Stimulated activated CD4-positive, alpha-beta T cell treated with anti-CD3 and anti-CD28 coated beads, TNF-alpha, amount 100 ng/mL, for 4 hours (primary cell): ENCODE results near the gene HDAC4.

Experiments
- DNase-seq, 3 experiments: peaks; one replicate each; pipeline ENCODE4 v3.0.0-alpha.2; 2020; ENCODE audit warnings: low read depth in 3 of 3

Gene HDAC4

GRCh38 chr2:239124152-239124899, 276.5 kb downstream of the HDAC4 start:
- DNase-seq = no peak

GRCh38 chr2:239122421-239123110, 278.3 kb downstream of the HDAC4 start:
- no peak for DNase-seq

DNA sequence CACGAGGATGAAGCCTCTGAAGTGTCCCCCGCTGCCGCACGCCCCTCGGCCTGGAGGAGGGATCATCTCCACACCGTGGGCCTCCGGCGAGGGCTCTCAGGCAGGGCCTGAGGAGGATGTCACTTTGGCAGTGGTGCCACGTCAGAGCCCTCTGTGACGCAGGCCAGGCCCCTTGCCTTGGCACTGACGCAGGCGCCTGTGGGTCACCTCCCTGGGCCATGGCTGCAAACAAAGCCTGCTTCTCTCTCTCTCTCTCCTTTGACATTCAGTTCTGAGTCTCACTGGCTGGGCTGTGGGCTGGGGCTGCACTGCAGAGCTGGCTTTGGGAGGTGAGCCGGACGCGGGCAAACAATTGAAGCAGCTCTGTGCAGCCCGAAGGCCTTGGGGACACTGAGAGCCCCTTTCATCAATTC, 279.2 kb downstream of the HDAC4 start:
- DNase-seq = no peak

DNA sequence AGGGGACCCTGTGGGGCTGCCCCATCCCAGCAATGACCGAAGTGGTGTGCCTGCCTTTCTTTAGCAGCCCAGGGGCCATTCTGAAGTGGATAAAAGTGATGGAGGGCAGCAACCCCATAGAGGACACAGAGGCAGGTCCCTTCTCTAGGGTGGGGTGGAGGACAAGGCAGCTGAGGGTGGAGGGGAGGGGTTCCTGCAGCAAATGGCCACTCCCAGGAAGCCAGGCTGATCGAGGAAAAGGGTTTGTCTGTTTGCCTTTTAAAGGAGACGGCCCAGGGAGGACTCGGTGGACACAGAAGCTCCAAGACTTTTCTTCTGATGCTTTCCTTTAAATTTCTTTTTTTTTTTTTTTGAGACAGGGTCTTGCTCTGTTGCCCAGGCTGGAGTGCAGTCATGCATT, 280.2 kb downstream of the HDAC4 start:
- DNase-seq = no peak

- no peak for DNase-seq
Observed at GRCh38 chr2:239119346-239120126, 281.3 kb downstream of the HDAC4 start.

GRCh38 chr2:239118675-239119211, 282.1 kb downstream of the HDAC4 start:
- no peak for DNase-seq

DNA sequence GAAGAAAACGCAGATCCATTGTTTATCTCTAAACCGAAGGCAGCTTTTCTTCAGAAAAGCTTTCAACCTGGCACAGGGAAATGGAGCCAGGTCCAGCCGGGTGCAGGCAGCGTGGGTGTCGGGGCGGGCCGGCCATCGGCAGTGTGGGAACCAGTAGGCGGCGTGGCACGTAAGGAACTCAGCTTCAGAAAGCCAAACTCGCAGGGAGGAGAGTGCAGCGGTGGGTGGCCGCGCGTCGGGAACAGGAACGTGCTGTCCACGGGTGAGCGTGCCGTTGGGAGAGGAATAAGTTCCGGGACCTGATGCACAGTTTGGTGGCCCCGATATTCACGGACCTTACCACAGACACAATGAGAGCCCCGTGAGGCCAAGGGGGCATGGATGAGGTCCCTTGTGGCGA, 282.6 kb downstream of the HDAC4 start:
- DNase-seq = no peak

GRCh38 chr2:239117831-239118230, 283.0 kb downstream of the HDAC4 start:
- DNase-seq = no peak

GRCh38 chr2:239116456-239117246, 284.2 kb downstream of the HDAC4 start:
- no peak for DNase-seq

DNA sequence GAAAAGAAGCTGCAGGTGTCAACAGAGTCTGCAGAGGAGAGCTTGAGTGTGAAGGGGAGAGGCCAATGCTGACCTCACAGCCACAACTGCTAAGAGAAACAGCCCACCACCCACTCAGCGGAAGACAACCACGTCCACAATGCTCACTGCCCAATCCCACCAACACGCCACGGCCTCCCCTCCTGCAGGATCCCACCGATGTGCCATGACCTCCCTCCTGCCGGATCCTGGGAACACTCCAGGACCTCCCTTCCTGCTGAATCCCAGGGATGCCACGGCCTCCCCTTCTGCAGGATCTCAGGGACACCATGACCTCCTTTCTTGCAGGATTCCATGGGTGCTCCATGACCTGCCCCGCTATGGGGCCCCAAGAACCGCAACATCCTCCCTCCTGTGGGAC, 285.2 kb downstream of the HDAC4 start:
- DNase-seq = no peak

DNA sequence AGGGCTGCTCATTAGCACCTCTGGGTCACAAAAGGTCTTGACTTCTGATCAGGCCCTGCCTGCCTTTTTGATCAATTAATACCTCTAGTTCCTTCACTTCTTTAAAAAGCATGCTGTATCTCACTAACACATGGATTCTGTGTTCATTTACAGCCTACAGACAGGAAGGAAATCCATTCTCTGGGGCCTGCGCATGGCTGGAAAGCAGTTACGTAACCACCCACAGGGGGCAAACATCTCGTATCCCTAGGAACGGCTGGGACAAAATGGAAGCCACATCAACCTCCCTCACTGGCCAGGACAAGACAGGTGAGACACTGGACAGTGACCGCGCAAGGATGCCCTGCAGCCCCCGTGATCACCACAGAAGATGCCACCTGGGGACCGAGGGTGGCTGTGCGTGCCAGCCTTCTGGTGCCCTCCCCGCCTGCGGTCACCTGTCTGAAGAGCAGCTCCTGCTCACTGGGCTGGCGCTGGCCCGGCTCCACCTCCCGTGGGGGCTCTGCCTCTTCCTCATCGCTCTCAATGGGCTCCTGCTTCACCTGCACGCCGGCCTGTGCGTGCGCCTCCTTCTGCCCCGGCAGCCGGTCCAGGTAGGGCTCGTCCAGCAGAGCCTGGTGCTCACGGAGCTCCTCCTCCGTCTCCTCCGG, 286.1 kb downstream of the HDAC4 start:
- DNase-seq = no peak

GRCh38 chr2:239114119-239114581, 286.7 kb downstream of the HDAC4 start:
- no peak for DNase-seq

GRCh38 chr2:239113615-239114014, 287.2 kb downstream of the HDAC4 start:
- no peak for DNase-seq

DNA sequence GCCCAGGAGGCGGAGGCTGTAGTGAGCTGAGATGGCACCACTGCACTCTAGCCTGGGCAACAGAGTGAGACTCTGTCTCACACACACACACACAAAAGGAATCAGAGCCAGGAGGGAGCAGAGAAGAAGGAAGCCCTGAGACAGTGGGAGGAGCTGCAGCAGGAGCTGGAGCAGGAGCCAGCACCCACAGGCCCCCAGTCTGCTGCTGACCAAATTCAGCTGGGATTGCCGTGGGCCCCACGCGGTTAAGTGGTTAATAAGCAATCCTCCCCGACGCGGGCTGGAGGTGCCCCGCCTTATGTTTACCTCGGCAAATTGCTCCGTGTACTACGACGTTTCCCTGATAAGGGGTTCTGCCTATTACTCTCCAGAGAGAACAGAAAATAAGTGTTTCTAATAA, 287.6 kb downstream of the HDAC4 start:
- no peak for DNase-seq

- no peak for DNase-seq
Observed at GRCh38 chr2:239112127-239112774, 288.6 kb downstream of the HDAC4 start.

DNA sequence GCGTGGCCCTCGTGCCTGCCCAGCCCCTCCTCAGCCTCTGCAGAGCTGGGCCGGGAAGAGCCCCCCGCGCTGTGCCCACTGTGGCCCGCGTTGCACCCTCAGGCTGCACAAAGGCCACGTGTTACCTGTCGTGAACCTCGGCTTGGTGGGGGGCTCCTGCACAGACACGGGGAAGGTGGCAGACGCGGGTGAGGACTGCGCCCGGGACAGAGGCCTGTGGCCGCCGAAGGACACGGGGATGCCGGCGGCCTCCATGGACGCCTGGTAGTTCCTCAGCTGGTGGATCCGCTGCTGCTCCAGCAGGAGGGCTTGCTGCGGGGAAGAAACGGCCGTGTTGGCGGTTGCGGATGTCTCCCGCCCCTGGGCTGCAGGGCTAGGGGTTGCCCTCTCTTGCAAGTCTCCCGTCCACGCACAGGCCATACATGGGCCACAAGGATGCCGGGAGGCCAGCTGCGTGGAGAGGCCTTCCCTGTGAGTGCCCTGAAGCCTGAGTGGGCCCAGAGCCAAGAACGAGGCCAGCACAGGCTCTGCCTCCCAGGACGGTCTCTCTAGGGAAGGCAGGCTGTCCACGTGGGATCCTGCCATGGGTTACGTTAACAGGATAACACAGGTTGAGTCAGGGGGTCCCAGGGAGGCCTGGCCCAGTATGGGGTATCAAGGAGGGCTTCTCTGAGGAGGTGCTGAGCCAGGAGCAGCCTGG, 289.3 kb downstream of the HDAC4 start:
- DNase-seq = no peak

- DNase-seq = no peak
Observed at GRCh38 chr2:239110595-239111048, 290.2 kb downstream of the HDAC4 start.

- DNase-seq = no peak
Observed at GRCh38 chr2:239109928-239110545, 290.8 kb downstream of the HDAC4 start.
